HepG2 (cell line): ENCODE results near the gene TVP23A. TPM values are rescaled to one million over a fixed set of nuclear protein-coding genes. Genes with fewer than 3 reads are reported as not detected.

ENCODE experiments used
- ATAC-seq: fragments of 200-7000 bp; cut with Tn5 transposase; 3 replicates; pipeline ENCODE4 v1.9.1; 2020; ENCODE audit warnings: mild to moderate bottlenecking, moderate library complexity
- BruUV-seq: library from RNA; stranded (reverse); fragments of 400-500 nt; replicated peaks from 2 replicates; lab custom pipeline; 2021; lab: Mats Ljungman, UMichigan
- CTCF ChIA-PET: fragments of 300-600 bp; formaldehyde crosslinking; extraction: SDS; loops from one replicate; lab custom pipeline; 2021; ENCODE audit warnings: low total read pairs, inconsistent platforms, low intra/inter-chr PET ratio; lab: Yijun Ruan, JAX
- POLR2A ChIA-PET: fragments of 350-600 bp; sonication (Branson Sonifier 250); formaldehyde crosslinking; loops from one replicate; lab custom pipeline; 2020; ENCODE audit warnings: antibody characterized with exemption, inconsistent platforms; lab: Yijun Ruan, JAX
- DNase-seq: peaks from one replicate; pipeline ENCODE4 v3.0.0-alpha.2; 2015; ENCODE audit warnings: low spot score
- FAIRE-seq: peaks from 3 replicates; lab custom pipeline; 2011; peaks lifted over from hg19 to GRCh38; lab: Jason Lieb, UNC
- H2AFZ ChIP-seq: one replicate; pipeline ENCODE4 v1.6.1; 2011; ENCODE audit warnings: low read length, inconsistent platforms
- H3K27ac ChIP-seq: fragments of 300-600 bp; 3 replicates; pipeline ENCODE4 v1.8.0; 2011; ENCODE audit warnings: mixed run types, mild to moderate bottlenecking, mixed read lengths, low read length, inconsistent platforms; ENCODE audit not compliant: insufficient read depth; ENCODE audit errors: extremely low read length
- H3K27me3 ChIP-seq, 2 experiments: fragments of 200-600 bp in 1 of 2; 2 replicates in 1 of 2; 3 replicates in 1 of 2; pipeline versions ENCODE4 v1.6.0 to v1.8.0; 2011; ENCODE audit warnings: low read length in 2 of 2, mild to moderate bottlenecking in 2 of 2, moderate library complexity in 2 of 2, inconsistent platforms in 1 of 2; ENCODE audit not compliant: insufficient read depth in 2 of 2, control insufficient read depth in 1 of 2
- H3K36me3 ChIP-seq, 2 experiments: fragments of 200-600 bp in 1 of 2; replicated peaks in 1 of 2; 2 replicates in 1 of 2; 3 replicates in 1 of 2; pipeline versions ENCODE4 v1.5.1 to v1.8.0; 2011; ENCODE audit warnings: low read length in 2 of 2, inconsistent platforms in 1 of 2; ENCODE audit not compliant: insufficient read depth in 2 of 2, control insufficient read depth in 1 of 2
- H3K4me1 ChIP-seq: 2 replicates; pipeline ENCODE4 v1.5.1; 2012; ENCODE audit warnings: low read length, inconsistent platforms; ENCODE audit not compliant: insufficient read depth
- H3K4me2 ChIP-seq: 2 replicates; pipeline ENCODE4 v1.6.0; 2011; ENCODE audit warnings: low read depth, low read length, inconsistent platforms
- H3K4me3 ChIP-seq, 3 experiments: fragments of 200-600 bp in 1 of 3; sonication (generic), shearing (Covaris generic) in 1 of 3; replicated peaks in 1 of 3; 2 replicates each; pipeline ENCODE4 v1.5.1; 2011 to 2016; ENCODE audit warnings: low read length in 3 of 3, inconsistent platforms in 2 of 3, low read depth in 2 of 3, mild to moderate bottlenecking in 2 of 3, control low read depth in 1 of 3, mixed read lengths in 1 of 3; ENCODE audit not compliant: insufficient read depth in 1 of 3
- H3K79me2 ChIP-seq: one replicate; pipeline ENCODE4 v1.6.1; 2011; ENCODE audit warnings: low read length, inconsistent platforms; ENCODE audit not compliant: insufficient read depth
- H3K9ac ChIP-seq: 2 replicates; pipeline ENCODE4 v1.6.0; 2011; ENCODE audit warnings: mild to moderate bottlenecking, low read depth, low read length, inconsistent platforms; ENCODE audit not compliant: insufficient read depth
- H3K9me3 ChIP-seq: 2 replicates; pipeline ENCODE4 v1.5.1; 2012; ENCODE audit warnings: mild to moderate bottlenecking, low read length
- H4K20me1 ChIP-seq: 2 replicates; pipeline ENCODE4 v1.6.0; 2011; ENCODE audit warnings: inconsistent platforms, mild to moderate bottlenecking, low read length, moderate library complexity; ENCODE audit not compliant: insufficient read depth
- CREB3 ChIP-seq: sonication (generic); formaldehyde crosslinking; IDR thresholded peaks from 2 replicates; pipeline ENCODE4 v1.5.0; 2020; ENCODE audit warnings: missing genetic modification reagents
- FLYWCH1 ChIP-seq: sonication (generic); formaldehyde crosslinking; IDR thresholded peaks from 2 replicates; pipeline ENCODE4 v1.8.1; 2023; ENCODE audit warnings: mild to moderate bottlenecking, missing genetic modification reagents
- GPBP1L1 ChIP-seq: sonication (generic); formaldehyde crosslinking; IDR thresholded peaks from 2 replicates; pipeline ENCODE4 v1.5.0; 2020; ENCODE audit warnings: mild to moderate bottlenecking, missing genetic modification reagents
- GZF1 ChIP-seq: sonication (generic); formaldehyde crosslinking; IDR thresholded peaks from 2 replicates; pipeline ENCODE4 v1.5.1; 2020; ENCODE audit warnings: mild to moderate bottlenecking, missing genetic modification reagents
- HES4 ChIP-seq: sonication (generic); formaldehyde crosslinking; IDR thresholded peaks from 2 replicates; pipeline ENCODE4 v1.9.0; 2021; ENCODE audit warnings: mild to moderate bottlenecking, missing genetic modification reagents, borderline replicate concordance
- NFKB2 ChIP-seq: sonication (generic); formaldehyde crosslinking; IDR thresholded peaks from 2 replicates; pipeline ENCODE4 v1.4.0; 2020; ENCODE audit warnings: missing genetic modification reagents, borderline replicate concordance
- PHF8 ChIP-seq: sonication (generic); formaldehyde crosslinking; IDR thresholded peaks from 2 replicates; pipeline ENCODE4 v1.5.0; 2020; ENCODE audit warnings: missing genetic modification reagents
- SMYD3 ChIP-seq: sonication (generic); formaldehyde crosslinking; IDR thresholded peaks from 2 replicates; pipeline ENCODE4 v1.8.1; 2023; ENCODE audit warnings: mild to moderate bottlenecking, missing genetic modification reagents
- ZBTB14 ChIP-seq: sonication (generic); formaldehyde crosslinking; IDR thresholded peaks from 2 replicates; pipeline ENCODE4 v1.4.0; 2020; ENCODE audit warnings: missing genetic modification reagents
- ZFP41 ChIP-seq: sonication (generic); formaldehyde crosslinking; IDR thresholded peaks from 2 replicates; pipeline ENCODE4 v1.4.0; 2020; ENCODE audit warnings: mild to moderate bottlenecking, missing genetic modification reagents, borderline replicate concordance
- ZNF207 ChIP-seq: fragments of 450-650 bp; IDR thresholded peaks from 2 replicates; pipeline ENCODE4 v1.6.1; 2016; ENCODE audit warnings: antibody characterized with exemption, borderline replicate concordance
- ZNF275 ChIP-seq: sonication (generic); formaldehyde crosslinking; IDR thresholded peaks from 2 replicates; pipeline ENCODE4 v1.8.0; 2022; ENCODE audit warnings: missing genetic modification reagents, mild to moderate bottlenecking, inconsistent platforms, borderline replicate concordance
- ZNF451 ChIP-seq: sonication (generic); formaldehyde crosslinking; IDR thresholded peaks from 2 replicates; pipeline ENCODE4 v1.5.0; 2020; ENCODE audit warnings: mild to moderate bottlenecking, missing genetic modification reagents
- ZNF740 ChIP-seq: sonication (generic); formaldehyde crosslinking; IDR thresholded peaks from 2 replicates; pipeline ENCODE4 v1.4.0; 2020; ENCODE audit warnings: missing genetic modification reagents
- ZNF780A ChIP-seq: sonication (generic); formaldehyde crosslinking; IDR thresholded peaks from 2 replicates; pipeline ENCODE4 v1.8.0; 2022; ENCODE audit warnings: mild to moderate bottlenecking, missing genetic modification reagents, moderate library complexity
- ZNF784 ChIP-seq: sonication (generic); formaldehyde crosslinking; IDR thresholded peaks from 2 replicates; pipeline ENCODE4 v1.5.1; 2020; ENCODE audit warnings: missing genetic modification reagents, mild to moderate bottlenecking, borderline replicate concordance
- WGBS: methylation state at CpG from one replicate; pipeline ENCODE4 v1.1.6; 2017; ENCODE audit warnings: low lambda C conversion rate; 5-methylcytosine and 5-hydroxymethylcytosine counted together
- in situ Hi-C: cut with HindIII; loops from 2 replicates; pipeline ENCODE4 v1.10.0; 2017; ENCODE audit warnings: low pct_unique_long_range_greater_than_20kb; ENCODE audit not compliant: extremely low pct_ligation_motif_present
- intact Hi-C: fragments of 100-400 bp; cut with micrococcal nuclease; formaldehyde crosslinking; loops from one replicate; pipeline ENCODE4 v1.10.0; 2022; ENCODE audit not compliant: unreplicated experiment
- polyA plus RNA-seq, 8 experiments: library from polyadenylated mRNA; depleted of rRNA in 3 of 8; stranded (reverse) in 7 of 8; unstranded in 1 of 8; fragments of >200 nt; fragmentation: Illumina TruSeq in 4 of 8; extraction: Trizol in 4 of 8; gene quantifications; 2 replicates each; pipeline versions ENCODE4 v1.2.1 to v1.2.3, GENCODE V29; 2011 to 2016; ENCODE audit warnings: low read depth in 4 of 8, missing spikeins in 1 of 8, mixed read lengths in 1 of 8; ENCODE audit not compliant: insufficient read depth in 1 of 8
- total RNA-seq, 5 experiments: library from RNA; depleted of rRNA; stranded (reverse); fragments of >200 nt; fragmentation: Illumina TruSeq; extraction: Trizol; gene quantifications; 2 replicates each; pipeline ENCODE4 v1.2.3, GENCODE V29; 2016; ENCODE audit warnings: low read depth in 1 of 5

Gene TVP23A
- total and polyA plus RNA-seq, 2 of the 13 experiments (the other 11 are each of a cell fraction or from before 2014, with no cell fraction given), result not detected

GRCh38 chr16:10743610-10744369, 74.8 kb downstream of the TVP23A start, which contains the start of gene NUBP1:
TSS of gene NUBP1 (plus strand) at chr16:10743842. CDS start at chr16:10743864, 22 bp downstream.
- peak within 1 kb of the TSS; percentile 97 for H3K4me2 ChIP-seq
- intact Hi-C loops (loop anchor here (1.0 kb wide), 1 partner anchor 175 kb away; no protein-coding TSS in a partner anchor), in situ Hi-C loops (loop anchor here (5.0 kb wide), 1 partner anchor 179 kb away; no protein-coding TSS in a partner anchor)
- peak within 1 kb of the TSS; percentile 71 to 77 (median 74) for H3K4me3 ChIP-seq
- ChIA-PET CTCF (no interaction called here), POLR2A (interaction anchor here (0.5 to 2.2 kb wide), 64 partner anchors 10 to 1930 kb away, joined by 3 to 31 read pairs (median 4); partner anchors contain the start of genes ATF7IP2, DEXI, EMP2 and HAPSTR1)
- DNase-seq, result peak; percentile 98
- no peaks in the 10 kb centered on the region for H3K79me2 ChIP-seq
- peak; percentile 80 for FAIRE-seq
- peak within 1 kb of the TSS; percentile 94 for H3K27ac ChIP-seq
- ATAC-seq, result peak; percentile 96
- H3K9ac ChIP-seq, result peak within 1 kb of the TSS; percentile 95
- peak within 1 kb of the TSS; percentile 69 for H2AFZ ChIP-seq
- no peaks in the 10 kb centered on the region; a peak in 1 of 5 replicates for H3K27me3 ChIP-seq
- H4K20me1 ChIP-seq, result no peaks in the 10 kb centered on the region
- H3K9me3 ChIP-seq, result no peaks in the 10 kb centered on the region
- H3K36me3 ChIP-seq, result peaks cover 3 to 15% of the 10 kb centered on the region in 2 experiments
- BruUV-seq, result TSS peak; percentile 88
- peaks cover 31% of the 10 kb centered on the region for H3K4me1 ChIP-seq
- under 1% methylated on average over 57 of the region's 57 CpGs for WGBS
- TF ChIP-seq SMYD3 (CRISPR knock-in tag) (peak; percentile 93; the same call in 1 of the 2 replicates), CREB3 (CRISPR knock-in tag) (peak; percentile 86), NFKB2 (CRISPR knock-in tag) (peak; percentile 99; the same call in 1 of the 2 replicates), GPBP1L1 (CRISPR knock-in tag) (no peak), ZNF784 (CRISPR knock-in tag) (peak; percentile 97), ZNF275 (peak; percentile 98), GZF1 (CRISPR knock-in tag) (peak; percentile 71; the same call in 1 of the 2 replicates), FLYWCH1 (CRISPR knock-in tag) (no peak), ZNF451 (CRISPR knock-in tag) (peak; percentile 59), ZNF780A (CRISPR knock-in tag) (peak; percentile 80; the same call in 1 of the 2 replicates), ZNF207 (no peak), ZFP41 (no peak; the same call in 1 of the 2 replicates), ZNF740 (peak; percentile 86), HES4 (CRISPR knock-in tag) (peak; percentile 97; the same call in 1 of the 2 replicates), ZBTB14 (CRISPR knock-in tag) (no peak), PHF8 (peak; percentile 99)
